T-helper 2 cell treated with Interferon-gamma antibody and Interleukin-4, amounts not matched to agents 5 μg/mL and 100 μg/mL, for 36 hours (primary cell): Measurements from ENCODE around the gene MED9.
"Not testable (repeated sequence)": the region's sequence is repeated elsewhere in the genome, so short reads cannot be mapped to it uniquely, and the experiment has no call there.

Experiments
- DNase-seq: peaks from one replicate; pipeline ENCODE4 v3.0.0; 2021; ENCODE audit warnings: low spot score
- H3K27ac Mint-ChIP-seq: one replicate; pipeline ENCODE4 v1.8.0; 2021; ENCODE audit warnings: mild to moderate bottlenecking, mixed read lengths
- H3K27me3 Mint-ChIP-seq: one replicate; pipeline ENCODE4 v1.8.0; 2021; ENCODE audit warnings: low read depth, mixed read lengths
- H3K36me3 Mint-ChIP-seq: one replicate; pipeline ENCODE4 v1.8.0; 2021; ENCODE audit warnings: low read depth, mixed read lengths
- H3K4me1 Mint-ChIP-seq: one replicate; pipeline ENCODE4 v1.8.0; 2021; ENCODE audit warnings: low read depth, mixed read lengths
- H3K4me3 Mint-ChIP-seq: one replicate; pipeline ENCODE4 v1.8.0; 2022; ENCODE audit warnings: mild to moderate bottlenecking, moderate library complexity, mixed read lengths
- H3K9me3 Mint-ChIP-seq: one replicate; pipeline ENCODE4 v1.8.0; 2021; ENCODE audit warnings: mixed read lengths

Gene MED9

GRCh38 chr17:17486416-17486815 is 9.6 kb downstream of the MED9 start:
- H3K27me3 Mint-ChIP-seq, H3K9me3 Mint-ChIP-seq, H3K4me3 Mint-ChIP-seq, H3K27ac Mint-ChIP-seq, DNase-seq: not testable (repeated sequence)
- peaks cover 23% of the 10 kb centered on the region for H3K4me1 Mint-ChIP-seq
- H3K36me3 Mint-ChIP-seq = peaks cover 21% of the 10 kb centered on the region

DNA sequence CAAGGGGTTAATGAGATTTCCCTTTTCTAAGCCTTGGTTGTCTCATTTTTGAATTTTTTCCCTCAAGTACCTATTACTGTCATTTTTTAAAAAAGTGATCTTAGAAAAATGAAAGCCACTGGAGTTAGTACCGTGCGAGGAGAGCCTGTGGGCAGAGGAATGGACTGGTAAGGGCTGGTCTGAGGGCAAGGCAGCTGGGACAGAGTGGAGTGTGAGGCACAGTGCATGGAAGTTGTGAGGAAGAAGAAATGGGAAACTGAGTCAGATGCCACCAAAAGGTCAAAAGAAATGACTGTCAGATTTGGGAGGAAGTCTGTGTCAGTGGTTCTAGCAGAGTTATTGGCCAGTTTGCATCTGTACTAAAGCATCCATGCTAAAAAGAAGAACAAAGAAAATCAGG is 11.2 kb downstream of the MED9 start:
- H3K27me3 Mint-ChIP-seq = no peaks in the 10 kb centered on the region

DNA sequence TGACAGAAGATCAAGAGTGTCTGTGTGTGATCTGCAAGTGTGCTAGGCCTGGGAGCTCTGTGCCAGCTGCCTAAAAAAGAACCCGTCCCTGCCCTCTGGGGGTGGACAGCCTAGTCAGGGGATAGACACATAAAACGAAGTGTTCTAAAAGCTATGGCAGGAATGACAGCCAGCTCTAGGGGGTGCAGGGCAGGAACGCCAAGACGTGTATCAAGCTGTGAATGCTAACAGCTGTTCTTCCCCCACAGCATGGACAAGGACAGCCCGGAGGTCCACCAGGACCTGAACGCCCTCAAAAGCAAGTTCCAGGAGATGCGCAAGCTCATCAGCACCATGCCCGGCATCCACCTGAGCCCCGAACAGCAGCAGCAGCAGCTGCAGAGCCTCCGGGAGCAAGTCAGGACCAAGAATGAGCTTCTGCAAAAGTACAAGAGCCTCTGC is 14.3 kb downstream of the MED9 start:
- peaks cover 28% of the 10 kb centered on the region for H3K36me3 Mint-ChIP-seq
- H3K9me3 Mint-ChIP-seq = no peaks in the 10 kb centered on the region
- no peak overlapping the region for H3K4me3 Mint-ChIP-seq
- peak overlapping the region; percentile 45 for H3K27ac Mint-ChIP-seq
- H3K4me1 Mint-ChIP-seq = peaks cover 14% of the 10 kb centered on the region
- no peak for DNase-seq
- peaks cover 20% of the 10 kb centered on the region for H3K27me3 Mint-ChIP-seq

More for the DNA sequence above, 11.2 kb downstream of the MED9 start:
- H3K36me3 Mint-ChIP-seq = peaks cover 28% of the 10 kb centered on the region
- no peak overlapping the region for H3K27ac Mint-ChIP-seq
- H3K4me1 Mint-ChIP-seq = peaks cover 16% of the 10 kb centered on the region
- H3K4me3 Mint-ChIP-seq = no peak overlapping the region
- no peak for DNase-seq
- H3K9me3 Mint-ChIP-seq = no peaks in the 10 kb centered on the region

DNA sequence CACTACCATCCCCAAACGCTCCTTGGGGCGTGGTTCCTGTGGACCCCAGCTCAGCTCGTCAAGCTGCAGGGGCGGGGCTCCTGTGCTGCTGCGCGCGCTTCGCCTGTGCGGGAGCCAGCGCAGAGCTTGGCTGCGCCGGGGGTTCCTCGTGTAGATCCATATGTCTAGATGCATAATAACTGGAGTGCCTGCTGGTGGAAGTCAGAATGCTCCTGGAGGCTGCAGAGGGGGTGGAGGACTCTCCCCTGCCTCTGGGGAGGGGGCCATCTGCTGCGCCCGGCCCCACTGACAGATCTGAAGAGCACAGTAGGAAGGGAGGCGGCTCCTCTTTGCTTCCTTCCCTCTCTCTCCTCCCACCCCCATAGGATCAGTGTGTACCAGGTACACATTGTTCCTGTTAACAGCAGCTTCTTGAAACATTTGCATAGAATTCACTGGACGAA is 14.8 kb downstream of the MED9 start:
- peaks cover 28% of the 10 kb centered on the region for H3K36me3 Mint-ChIP-seq
- no peaks in the 10 kb centered on the region for H3K9me3 Mint-ChIP-seq
- peaks cover 14% of the 10 kb centered on the region for H3K4me1 Mint-ChIP-seq
- H3K27me3 Mint-ChIP-seq = peaks cover 20% of the 10 kb centered on the region
- DNase-seq = no peak
- H3K4me3 Mint-ChIP-seq = no peak overlapping the region
- H3K27ac Mint-ChIP-seq = no peak overlapping the region

- peaks cover 24% of the 10 kb centered on the region for H3K36me3 Mint-ChIP-seq
- H3K27me3 Mint-ChIP-seq = peaks cover 20% of the 10 kb centered on the region
- H3K27ac Mint-ChIP-seq = no peak overlapping the region
- no peak for DNase-seq
- no peak overlapping the region for H3K4me3 Mint-ChIP-seq
- H3K9me3 Mint-ChIP-seq = no peaks in the 10 kb centered on the region
- peaks cover 11% of the 10 kb centered on the region for H3K4me1 Mint-ChIP-seq
Observed at GRCh38 chr17:17492085-17492484, 15.3 kb downstream of the MED9 start.

DNA sequence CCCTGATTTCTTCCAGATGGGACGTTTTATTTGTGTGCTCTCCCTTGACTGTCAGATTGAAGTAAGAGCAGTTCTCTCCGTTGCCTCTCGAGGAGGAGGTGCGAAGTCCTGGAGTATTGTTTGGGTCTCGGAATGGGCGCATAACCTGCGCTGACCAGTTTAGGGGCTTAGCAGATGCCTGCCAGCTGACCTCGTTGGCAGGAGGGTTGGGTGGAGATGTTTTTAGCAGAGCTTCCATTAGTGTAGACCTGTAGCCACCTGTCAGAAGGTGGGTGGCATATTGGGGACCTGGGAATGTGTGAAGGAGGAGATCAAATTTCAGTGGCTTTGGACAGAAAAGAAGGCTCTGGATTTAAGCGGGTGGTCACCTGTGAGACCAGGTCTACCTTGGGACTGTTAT is 15.8 kb downstream of the MED9 start:
- no peak overlapping the region for H3K4me3 Mint-ChIP-seq

DNA sequence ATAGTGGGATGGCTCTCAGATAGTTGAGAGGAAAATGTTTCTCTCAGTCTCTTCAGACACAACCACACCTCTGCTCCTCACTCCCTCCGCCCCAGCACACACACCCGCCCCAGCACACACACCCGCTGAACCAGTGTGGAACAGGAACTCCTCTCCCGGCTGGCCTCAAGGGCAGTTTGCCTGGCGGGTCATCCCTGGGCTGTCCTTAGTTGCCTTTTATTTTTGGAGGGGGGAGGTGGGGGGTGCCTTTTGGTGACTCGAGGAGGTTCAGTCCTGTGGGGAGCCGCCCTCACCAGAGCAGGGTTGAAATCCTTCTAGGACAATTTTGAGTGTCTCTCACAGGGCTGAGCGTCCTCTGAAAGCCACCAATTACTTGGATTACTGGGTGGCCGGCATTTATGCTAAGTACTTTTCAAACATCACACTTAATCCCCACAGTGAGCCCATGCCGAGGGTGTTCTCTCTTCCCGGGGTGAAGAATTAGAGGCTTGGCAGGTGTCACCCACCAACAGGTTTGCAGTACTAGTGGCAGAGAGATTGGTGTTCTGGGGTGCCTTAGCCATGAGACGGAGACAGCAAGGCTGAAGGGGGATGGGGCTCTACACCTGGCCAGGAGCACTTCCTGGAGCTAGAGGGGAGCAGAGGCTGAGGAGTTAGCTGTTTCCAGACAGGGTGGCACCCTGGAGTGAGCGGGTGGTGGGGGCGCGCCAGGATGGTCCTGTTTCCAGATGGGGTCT is 16.6 kb downstream of the MED9 start:
- H3K36me3 Mint-ChIP-seq = peaks cover 14% of the 10 kb centered on the region
- no peak overlapping the region for H3K27ac Mint-ChIP-seq
- DNase-seq = no peak
- peaks cover 20% of the 10 kb centered on the region for H3K27me3 Mint-ChIP-seq
- no peaks in the 10 kb centered on the region for H3K9me3 Mint-ChIP-seq
- H3K4me3 Mint-ChIP-seq = no peak overlapping the region
- H3K4me1 Mint-ChIP-seq = peaks cover 10% of the 10 kb centered on the region

More for the DNA sequence above, 15.8 kb downstream of the MED9 start:
- no peak overlapping the region for H3K27ac Mint-ChIP-seq
- peaks cover 20% of the 10 kb centered on the region for H3K27me3 Mint-ChIP-seq
- H3K36me3 Mint-ChIP-seq = peaks cover 20% of the 10 kb centered on the region
- peaks cover 10% of the 10 kb centered on the region for H3K4me1 Mint-ChIP-seq
- DNase-seq = no peak
- H3K9me3 Mint-ChIP-seq = no peaks in the 10 kb centered on the region

DNA sequence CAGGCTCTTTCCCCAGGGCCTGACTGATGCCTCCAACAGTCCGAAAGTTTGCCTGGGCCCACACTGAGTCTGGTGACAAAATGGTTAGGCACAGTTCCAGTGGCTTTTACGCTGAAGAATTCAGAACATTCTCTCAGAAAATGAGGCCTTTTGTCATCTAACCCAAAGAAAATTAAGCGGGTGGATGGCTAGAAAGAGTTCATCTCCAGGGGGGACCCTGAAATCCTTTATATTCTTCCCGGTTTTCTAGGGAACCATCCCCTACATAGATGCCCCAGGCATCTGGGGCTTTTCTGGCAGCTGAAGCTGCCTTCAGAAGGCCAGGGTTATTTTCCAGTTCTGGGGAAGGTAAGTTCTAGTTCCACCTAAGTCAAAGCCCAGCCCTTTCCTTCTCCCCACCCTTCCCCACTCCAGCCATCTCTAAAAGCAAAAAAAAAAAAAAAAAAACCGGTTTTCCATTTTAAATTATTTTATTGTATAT is 17.2 kb downstream of the MED9 start:
- Mint-ChIP-seq H3K9me3 (no peaks in the 10 kb centered on the region), H3K36me3 (peaks cover 12% of the 10 kb centered on the region), H3K27ac (no peak overlapping the region), H3K27me3 (peaks cover 20% of the 10 kb centered on the region), H3K4me3 (no peak overlapping the region), H3K4me1 (peaks cover 10% of the 10 kb centered on the region)
- DNase-seq = no peak

DNA sequence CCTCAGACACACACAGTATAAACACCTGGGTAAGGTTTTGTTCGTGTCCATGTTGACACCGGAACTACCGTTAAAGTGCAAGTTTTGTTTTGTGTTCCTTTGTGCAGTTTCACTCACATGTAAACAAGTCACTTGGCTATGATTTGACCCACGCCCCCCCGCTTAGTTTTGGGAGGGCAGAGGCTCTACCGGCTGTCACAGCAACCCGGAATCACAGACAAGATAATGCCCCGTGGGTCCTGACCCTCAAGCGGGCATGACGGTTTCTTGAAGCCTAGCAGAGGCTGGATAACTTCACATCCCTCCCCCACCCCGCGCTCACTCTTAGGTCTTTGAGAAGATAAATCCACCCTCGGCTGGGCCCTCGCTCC is 17.7 kb downstream of the MED9 start:
- H3K9me3 Mint-ChIP-seq = no peaks in the 10 kb centered on the region
- H3K4me3 Mint-ChIP-seq = no peak overlapping the region
- no peak overlapping the region for H3K27ac Mint-ChIP-seq
- peaks cover 20% of the 10 kb centered on the region for H3K27me3 Mint-ChIP-seq
- no peak for DNase-seq
- peaks cover 12% of the 10 kb centered on the region for H3K36me3 Mint-ChIP-seq
- H3K4me1 Mint-ChIP-seq = peaks cover 10% of the 10 kb centered on the region

GRCh38 chr17:17494870-17495535 is 18.2 kb downstream of the MED9 start:
- Mint-ChIP-seq H3K4me3 (peak overlapping the region; percentile 79), H3K36me3 (peaks cover 12% of the 10 kb centered on the region), H3K27ac (peak overlapping the region; percentile 28), H3K4me1 (peaks cover 10% of the 10 kb centered on the region), H3K27me3 (peaks cover 20% of the 10 kb centered on the region), H3K9me3 (no peaks in the 10 kb centered on the region)
- peak; percentile 25 for DNase-seq

DNA sequence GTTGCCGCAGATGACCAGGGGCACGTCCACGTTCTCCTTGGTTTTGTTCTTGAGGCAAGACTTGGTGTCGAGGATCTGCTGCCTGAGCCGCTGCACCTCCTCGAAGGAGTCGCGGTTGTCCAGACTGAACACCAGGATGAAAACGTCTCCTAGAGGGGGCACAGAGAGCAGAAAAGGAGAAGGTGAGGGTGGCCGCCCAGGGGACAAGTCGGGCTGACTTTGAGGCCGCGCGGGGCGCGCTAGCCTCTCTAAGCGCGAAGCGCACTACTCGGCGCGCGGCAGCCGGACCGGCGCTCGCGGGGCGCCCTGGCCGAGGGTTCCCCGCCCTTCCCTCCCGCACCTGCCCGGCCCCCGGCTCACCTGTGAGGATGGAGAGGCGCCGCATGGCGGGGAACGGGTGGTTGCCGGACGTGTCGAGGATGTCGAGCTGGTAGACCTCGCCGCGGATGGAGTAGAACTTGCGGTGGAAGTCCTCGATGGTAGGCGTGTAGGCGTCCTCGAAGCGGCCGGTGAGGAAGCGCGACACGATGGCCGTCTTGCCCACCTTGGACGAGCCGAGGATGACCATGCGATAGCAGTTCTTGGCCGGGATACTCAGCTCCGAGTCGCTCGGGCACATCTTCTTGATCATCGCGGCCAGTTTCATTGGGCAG is 18.9 kb downstream of the MED9 start:
- H3K4me3 Mint-ChIP-seq = peak overlapping the region; percentile 79
- H3K27ac Mint-ChIP-seq = peak overlapping the region; percentile 28
- peaks cover 8% of the 10 kb centered on the region for H3K4me1 Mint-ChIP-seq
- H3K9me3 Mint-ChIP-seq = no peaks in the 10 kb centered on the region
- H3K27me3 Mint-ChIP-seq = peaks cover 20% of the 10 kb centered on the region
- peaks cover 12% of the 10 kb centered on the region for H3K36me3 Mint-ChIP-seq
- DNase-seq = no peak

GRCh38 chr17:17496189-17497064 is 19.6 kb downstream of the MED9 start, which contains the start of gene RASD1:
RASD1 (minus strand) TSS chr17:17496395; CDS start chr17:17496181, 214 bp downstream.
- DNase-seq = peak; percentile 86
- Mint-ChIP-seq H3K4me3 (peak within 1 kb of the TSS; percentile 79), H3K9me3 (no peaks in the 10 kb centered on the region), H3K36me3 (peaks cover 12% of the 10 kb centered on the region), H3K4me1 (peaks cover 8% of the 10 kb centered on the region), H3K27ac (peak within 1 kb of the TSS; percentile 28), H3K27me3 (peaks cover 20% of the 10 kb centered on the region)

GRCh38 chr17:17497065-17497844 is 20.5 kb downstream of the MED9 start:
- Mint-ChIP-seq H3K4me3 (peak overlapping the region; percentile 60), H3K27me3 (peaks cover 20% of the 10 kb centered on the region), H3K4me1 (peaks cover 8% of the 10 kb centered on the region), H3K36me3 (peaks cover 7% of the 10 kb centered on the region), H3K27ac (no peak overlapping the region), H3K9me3 (no peaks in the 10 kb centered on the region)
- DNase-seq = no peak
